ACC112 (cell line): ENCODE results near the gene PHTF1.

Experiments used
- H2AFZ ChIP-seq: fragments of 200-600 bp; sonication (generic); one replicate; pipeline ENCODE4 v1.6.0; 2017; ENCODE audit warnings: antibody characterized with exemption, low read length; ENCODE audit not compliant: unreplicated experiment
- H3K27ac ChIP-seq: fragments of 200-600 bp; sonication (generic); 2 replicates; pipeline ENCODE4 v1.5.1; 2014; ENCODE audit warnings: low read depth, mild to moderate bottlenecking, antibody characterized with exemption, low read length, moderate library complexity
- H3K27me3 ChIP-seq: fragments of 200-600 bp; sonication (generic); 2 replicates; pipeline ENCODE4 v1.6.1; 2014; ENCODE audit warnings: mild to moderate bottlenecking, antibody characterized with exemption, low read length, moderate library complexity, mixed read lengths; ENCODE audit not compliant: insufficient read depth
- H3K36me3 ChIP-seq: fragments of 200-600 bp; sonication (generic); 2 replicates; pipeline ENCODE4 v1.6.1; 2016; ENCODE audit warnings: mild to moderate bottlenecking, antibody characterized with exemption, low read length, moderate library complexity, mixed read lengths; ENCODE audit not compliant: insufficient read depth
- H3K4me1 ChIP-seq: fragments of 200-600 bp; sonication (generic); one replicate; pipeline ENCODE4 v1.6.1; 2016; ENCODE audit warnings: low read length, mixed read lengths; ENCODE audit not compliant: insufficient read depth, unreplicated experiment, control insufficient read depth
- H3K4me3 ChIP-seq: fragments of 200-600 bp; sonication (generic); 2 replicates; pipeline ENCODE4 v1.5.1; 2014; ENCODE audit warnings: mild to moderate bottlenecking, low read depth, low read length
- H3K79me2 ChIP-seq: fragments of 200-600 bp; sonication (generic); one replicate; pipeline ENCODE4 v1.6.0; 2016; ENCODE audit warnings: low read length; ENCODE audit not compliant: control insufficient read depth, unreplicated experiment, insufficient read depth

PHTF1 gene

GRCh38 chr1:113777561-113777960, 18.3 kb upstream of the PHTF1 start:
- H3K27ac ChIP-seq = no peak overlapping the region
- H3K4me3 ChIP-seq = no peak overlapping the region
- H3K27me3 ChIP-seq = no peaks in the 10 kb centered on the region
- H3K36me3 ChIP-seq = no peaks in the 10 kb centered on the region
- peaks cover 2% of the 10 kb centered on the region for H3K4me1 ChIP-seq
- no peak overlapping the region for H2AFZ ChIP-seq
- peaks cover 33% of the 10 kb centered on the region for H3K79me2 ChIP-seq

GRCh38 chr1:113770031-113770430, 10.7 kb upstream of the PHTF1 start:
- H3K36me3 ChIP-seq = 0 out of 2 replicates have a peak, but pooled peaks cover 12% of the 10 kb centered on the region

GRCh38 chr1:113769601-113769970, 10.3 kb upstream of the PHTF1 start:
- Histone ChIP-seq H3K79me2 (no peaks in the 10 kb centered on the region), H3K27me3 (no peaks in the 10 kb centered on the region), H3K27ac (no peak overlapping the region), H3K36me3 (0 out of 2 replicates have a peak, but pooled peaks cover 12% of the 10 kb centered on the region), H2AFZ (no peak overlapping the region), H3K4me1 (peaks cover 11% of the 10 kb centered on the region), H3K4me3 (peak overlapping the region; percentile 67)

More at GRCh38 chr1:113770031-113770430, 10.7 kb upstream of the PHTF1 start:
- no peak overlapping the region for H3K27ac ChIP-seq
- no peaks in the 10 kb centered on the region for H3K79me2 ChIP-seq
- no peak overlapping the region for H3K4me3 ChIP-seq
- no peak overlapping the region for H2AFZ ChIP-seq
- no peaks in the 10 kb centered on the region for H3K27me3 ChIP-seq
- H3K4me1 ChIP-seq = peaks cover 11% of the 10 kb centered on the region

- H3K27me3 ChIP-seq = no peaks in the 10 kb centered on the region
- peaks cover 11% of the 10 kb centered on the region for H3K4me1 ChIP-seq
Observed at GRCh38 chr1:113768916-113769600, 9.8 kb upstream of the PHTF1 start.

GRCh38 chr1:113765306-113766230, 6.3 kb upstream of the PHTF1 start:
- H3K79me2 ChIP-seq = no peaks in the 10 kb centered on the region
- H3K36me3 ChIP-seq = peaks cover 12% of the 10 kb centered on the region; the same call in 1 of the 2 replicates
- no peak overlapping the region for H3K27ac ChIP-seq
- no peaks in the 10 kb centered on the region for H3K27me3 ChIP-seq
- H2AFZ ChIP-seq = no peak overlapping the region
- peaks cover 11% of the 10 kb centered on the region for H3K4me1 ChIP-seq
- H3K4me3 ChIP-seq = no peak overlapping the region

More at GRCh38 chr1:113768916-113769600, 9.8 kb upstream of the PHTF1 start:
- Histone ChIP-seq H3K4me3 (peak overlapping the region; percentile 67), H2AFZ (peak overlapping the region; percentile 64), H3K36me3 (0 out of 2 replicates have a peak, but pooled peaks cover 12% of the 10 kb centered on the region), H3K27ac (no peak overlapping the region), H3K79me2 (no peaks in the 10 kb centered on the region)

GRCh38 chr1:113763661-113764060, 4.4 kb upstream of the PHTF1 start:
- H2AFZ ChIP-seq = no peak overlapping the region
- H3K27ac ChIP-seq = no peak overlapping the region
- peaks cover 12% of the 10 kb centered on the region; the same call in 1 of the 2 replicates for H3K36me3 ChIP-seq
- H3K4me1 ChIP-seq = peaks cover 6% of the 10 kb centered on the region
- no peaks in the 10 kb centered on the region for H3K27me3 ChIP-seq
- H3K4me3 ChIP-seq = no peak overlapping the region
- peaks cover 2% of the 10 kb centered on the region for H3K79me2 ChIP-seq

GRCh38 chr1:113761937-113762336, 2.7 kb upstream of the PHTF1 start:
- Histone ChIP-seq H3K27ac (no peak overlapping the region), H2AFZ (no peak overlapping the region), H3K4me1 (peaks cover 11% of the 10 kb centered on the region), H3K79me2 (peaks cover 19% of the 10 kb centered on the region), H3K4me3 (no peak overlapping the region), H3K27me3 (no peaks in the 10 kb centered on the region), H3K36me3 (peaks cover 10% of the 10 kb centered on the region; the same call in 1 of the 2 replicates)

- Histone ChIP-seq H3K27me3 (no peaks in the 10 kb centered on the region), H3K4me1 (peaks cover 18% of the 10 kb centered on the region), H3K79me2 (peaks cover 32% of the 10 kb centered on the region), H2AFZ (peak overlapping the region; percentile 99), H3K4me3 (peak overlapping the region; percentile 92), H3K27ac (peak overlapping the region; percentile 97), H3K36me3 (peaks cover 2% of the 10 kb centered on the region; the same call in 1 of the 2 replicates)
Observed at GRCh38 chr1:113760102-113761080, 1.1 kb upstream of the PHTF1 start.

- H3K4me3 ChIP-seq = peak overlapping the region; percentile 92
- H3K79me2 ChIP-seq = peaks cover 37% of the 10 kb centered on the region
- H3K4me1 ChIP-seq = peaks cover 18% of the 10 kb centered on the region
- peak overlapping the region; percentile 97 for H3K27ac ChIP-seq
- H3K27me3 ChIP-seq = no peaks in the 10 kb centered on the region
- H3K36me3 ChIP-seq = no peaks in the 10 kb centered on the region; the same call in 1 of the 2 replicates
- H2AFZ ChIP-seq = peak overlapping the region; percentile 65
Observed at GRCh38 chr1:113758631-113759332, 504 bp downstream of the PHTF1 start.
